ENCODE data around the gene RPL15.

Gene RPL15

DNA sequence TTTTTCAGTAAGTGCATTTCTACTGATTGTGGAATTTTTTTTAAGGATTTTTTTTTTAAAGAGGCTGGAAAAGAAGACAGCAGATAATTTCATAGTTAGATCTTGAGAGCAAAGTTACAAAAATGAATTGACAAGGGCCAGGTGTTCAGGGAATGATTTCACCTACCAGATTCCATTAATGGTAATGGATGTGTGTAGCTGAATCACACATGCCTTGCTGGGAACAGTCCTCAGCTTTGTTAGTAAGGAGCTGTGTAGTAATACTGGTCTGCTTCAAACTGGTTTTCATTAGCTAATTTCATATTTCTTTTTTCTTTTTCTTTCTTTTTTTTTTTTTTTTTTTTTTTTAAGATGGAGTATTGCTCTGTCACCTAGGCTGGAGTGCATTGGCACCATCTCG lies 44.1 kb downstream of the RPL15 start:
- DNase-seq (ENCODE audit: low read depth, low spot score): no peak

DNA sequence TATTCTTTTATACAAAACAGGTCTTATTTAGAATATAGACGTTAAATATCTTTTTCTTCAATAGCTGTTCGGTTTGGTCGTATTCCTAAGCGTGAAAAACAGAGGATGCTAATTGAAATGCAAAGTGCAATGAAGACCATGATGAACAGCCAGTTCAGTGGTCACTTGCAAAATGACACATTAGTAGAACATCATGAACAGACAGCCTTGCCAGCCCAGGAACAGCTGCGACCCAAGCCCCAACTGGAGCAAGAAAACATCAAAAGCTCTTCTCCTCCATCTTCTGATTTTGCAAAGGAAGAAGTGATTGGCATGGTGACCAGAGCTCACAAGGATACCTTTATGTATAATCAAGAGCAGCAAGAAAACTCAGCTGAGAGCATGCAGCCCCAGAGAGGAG lies 45.0 kb downstream of the RPL15 start:
- DNase-seq (ENCODE audit: low read depth, low spot score): no peak

DNA sequence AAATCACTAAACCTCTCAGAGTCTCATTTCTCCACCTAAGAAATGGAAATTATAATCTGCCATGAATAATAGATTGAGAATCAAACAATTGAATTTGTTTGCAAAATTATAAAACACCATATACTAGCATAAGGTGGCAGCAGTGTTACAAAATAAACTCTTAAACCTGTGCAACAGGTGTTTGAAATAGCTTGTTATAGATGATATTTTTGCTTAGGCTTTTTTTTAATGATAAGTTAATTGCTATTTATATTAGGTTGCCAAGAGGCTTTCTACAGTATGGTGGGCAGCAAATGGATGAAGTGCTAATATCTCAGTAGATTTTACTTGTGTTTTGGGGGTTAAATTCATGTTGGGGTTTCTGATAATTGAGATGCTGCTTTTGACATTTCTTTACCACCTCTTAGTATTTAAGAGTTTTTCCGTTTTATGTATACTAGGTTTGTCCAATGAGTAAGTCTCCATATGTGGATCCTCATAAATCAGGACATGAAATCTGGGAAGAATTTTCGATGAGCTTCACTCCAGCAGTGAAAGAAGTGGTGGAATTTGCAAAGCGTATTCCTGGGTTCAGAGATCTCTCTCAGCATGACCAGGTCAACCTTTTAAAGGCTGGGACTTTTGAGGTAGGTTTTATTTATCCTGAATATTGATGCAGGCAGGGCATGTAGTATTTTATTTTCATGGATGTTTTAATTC lies 47.8 kb downstream of the RPL15 start:
- DNase-seq (ENCODE audit: low read depth, low spot score): no peak

DNA sequence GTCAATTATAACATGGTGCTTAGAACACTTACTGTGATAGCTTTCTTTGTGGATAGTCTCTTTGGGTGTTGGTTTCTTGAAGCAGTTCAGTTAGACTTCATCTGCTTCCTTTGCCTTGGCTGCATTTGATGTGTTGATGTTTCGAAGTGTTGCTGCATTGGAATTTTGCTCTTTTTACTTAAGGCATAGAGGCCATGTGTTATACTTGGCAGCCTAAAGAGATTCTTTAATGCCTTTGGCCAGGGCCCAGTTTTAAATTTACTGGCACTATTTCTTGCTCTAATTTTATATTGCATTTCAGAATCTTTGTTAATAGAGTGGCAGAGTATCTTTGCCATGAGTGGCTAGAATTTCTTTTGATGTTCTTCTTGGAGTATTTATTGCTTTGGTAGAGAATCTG lies 49.4 kb downstream of the RPL15 start:
- no peak for DNase-seq (ENCODE audit: low read depth, low spot score)

DNA sequence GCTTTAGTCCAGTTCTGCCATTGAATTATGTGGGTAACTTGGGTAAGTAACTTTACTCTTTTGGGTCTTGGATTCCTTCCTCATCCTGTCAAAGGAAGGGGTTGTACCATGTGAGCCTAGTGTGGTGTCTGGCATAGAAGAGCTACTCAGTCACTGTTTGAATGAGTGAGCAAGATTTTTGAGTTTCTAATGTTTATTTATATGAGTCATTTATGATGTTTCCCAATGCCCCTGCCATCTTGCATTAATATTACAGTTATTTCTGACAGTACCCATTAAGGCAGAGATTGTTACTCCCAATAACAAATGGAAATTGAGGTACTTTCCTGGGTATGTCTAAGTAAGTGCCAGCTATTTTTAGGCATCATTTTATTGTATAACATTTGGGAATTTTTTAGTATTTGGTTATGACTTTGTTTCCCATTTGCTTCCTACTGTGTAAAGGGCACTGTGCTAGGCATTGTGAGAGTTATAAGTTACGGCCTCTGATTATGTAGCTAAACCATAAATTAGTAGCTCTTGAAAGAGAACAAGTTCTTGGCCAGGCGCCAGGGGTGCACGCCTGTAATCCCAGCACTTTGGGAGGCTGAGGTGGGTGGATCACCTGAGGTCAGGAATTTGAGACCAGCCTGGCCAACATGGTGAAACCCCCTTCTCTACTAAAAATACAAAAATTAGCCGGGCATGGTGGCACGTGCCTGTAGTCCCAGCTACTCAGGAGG lies 51.7 kb downstream of the RPL15 start:
- no peak for DNase-seq (ENCODE audit: low read depth, low spot score)

DNA sequence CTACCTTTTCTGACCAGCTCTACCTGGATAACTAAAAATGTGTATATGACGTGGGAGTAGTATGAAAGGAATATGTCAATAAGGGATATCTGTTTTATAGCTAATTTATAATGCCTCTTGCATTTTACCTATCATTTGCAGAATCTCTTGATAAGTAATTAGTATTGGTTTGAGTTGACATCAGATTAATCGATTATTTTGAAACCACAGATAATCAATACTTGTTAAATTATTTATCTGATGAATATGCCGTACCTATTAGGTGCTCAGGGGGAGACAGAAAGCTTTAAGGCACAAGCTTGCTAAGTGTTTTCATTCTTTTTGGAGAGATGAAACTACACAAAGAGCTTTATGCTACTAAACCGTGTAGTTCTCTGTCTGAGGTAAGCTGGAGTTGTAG lies 52.5 kb downstream of the RPL15 start:
- no peak for DNase-seq (ENCODE audit: low read depth, low spot score)

All from iPS DF 19.7 (cell line).